ENCODE data around the gene OST4. TPM values are rescaled to one million over a fixed set of nuclear protein-coding genes. Genes with fewer than 3 reads are reported as not detected.

The OST4 gene
- total and polyA plus RNA-seq, 12 donors = 174 to 617 (median 402) TPM

DNA sequence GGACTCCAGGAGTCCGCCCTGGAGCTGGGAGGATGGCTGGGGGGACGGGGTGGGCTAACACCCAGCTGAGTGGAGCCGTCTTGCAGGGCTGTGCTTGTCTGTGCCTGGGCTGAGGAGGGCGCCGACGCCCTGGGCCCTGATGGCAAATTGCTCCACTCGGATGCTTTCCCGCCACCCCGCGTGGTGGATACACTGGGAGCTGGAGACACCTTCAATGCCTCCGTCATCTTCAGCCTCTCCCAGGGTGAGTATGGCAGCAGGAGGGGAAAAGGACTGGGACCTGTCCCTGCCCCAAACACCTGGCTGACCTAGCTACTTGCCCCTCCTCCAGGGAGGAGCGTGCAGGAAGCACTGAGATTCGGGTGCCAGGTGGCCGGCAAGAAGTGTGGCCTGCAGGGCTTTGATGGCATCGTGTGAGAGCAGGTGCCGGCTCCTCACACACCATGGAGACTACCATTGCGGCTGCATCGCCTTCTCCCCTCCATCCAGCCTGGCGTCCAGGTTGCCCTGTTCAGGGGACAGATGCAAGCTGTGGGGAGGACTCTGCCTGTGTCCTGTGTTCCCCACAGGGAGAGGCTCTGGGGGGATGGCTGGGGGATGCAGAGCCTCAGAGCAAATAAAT, 28.0 kb upstream of the OST4 start:
- intact Hi-C loops (cut with DNase I) = loop anchor here (2.0 to 10.0 kb wide), 3 partner anchors 91 to 203 kb away; partner anchors contain the start of gene DNAJC5G (in 2 of the 2)
- Histone ChIP-seq H3K27me3 (no peaks in the 10 kb centered on the region), H3K4me1 (replicated peaks in 1 of 2) (peaks cover 13 to 16% of the 10 kb centered on the region in 2 donors), H3K27ac (no peak overlapping the region), H3K9me3 (replicated peaks in 1 of 3) (no peaks in the 10 kb centered on the region), H3K4me3 (no peak overlapping the region), H3K36me3 (replicated peaks in 1 of 2) (no peaks in the 10 kb centered on the region)
- no peak for TF ChIP-seq POLR2A (IDR thresholded peaks at IDR 0.05)
- TF ChIP-seq, protein P1, sequence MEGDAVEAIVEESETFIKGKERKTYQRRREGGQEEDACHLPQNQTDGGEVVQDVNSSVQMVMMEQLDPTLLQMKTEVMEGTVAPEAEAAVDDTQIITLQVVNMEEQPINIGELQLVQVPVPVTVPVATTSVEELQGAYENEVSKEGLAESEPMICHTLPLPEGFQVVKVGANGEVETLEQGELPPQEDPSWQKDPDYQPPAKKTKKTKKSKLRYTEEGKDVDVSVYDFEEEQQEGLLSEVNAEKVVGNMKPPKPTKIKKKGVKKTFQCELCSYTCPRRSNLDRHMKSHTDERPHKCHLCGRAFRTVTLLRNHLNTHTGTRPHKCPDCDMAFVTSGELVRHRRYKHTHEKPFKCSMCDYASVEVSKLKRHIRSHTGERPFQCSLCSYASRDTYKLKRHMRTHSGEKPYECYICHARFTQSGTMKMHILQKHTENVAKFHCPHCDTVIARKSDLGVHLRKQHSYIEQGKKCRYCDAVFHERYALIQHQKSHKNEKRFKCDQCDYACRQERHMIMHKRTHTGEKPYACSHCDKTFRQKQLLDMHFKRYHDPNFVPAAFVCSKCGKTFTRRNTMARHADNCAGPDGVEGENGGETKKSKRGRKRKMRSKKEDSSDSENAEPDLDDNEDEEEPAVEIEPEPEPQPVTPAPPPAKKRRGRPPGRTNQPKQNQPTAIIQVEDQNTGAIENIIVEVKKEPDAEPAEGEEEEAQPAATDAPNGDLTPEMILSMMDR (IDR thresholded peaks at IDR 0.05) = no peak
- 91 to 94% (median 93%) methylated on average over 7 to 19 of the region's 19 CpGs for WGBS, 4 donors
- DNase-seq = peak in 1 of 7 donors; percentile 19

DNA sequence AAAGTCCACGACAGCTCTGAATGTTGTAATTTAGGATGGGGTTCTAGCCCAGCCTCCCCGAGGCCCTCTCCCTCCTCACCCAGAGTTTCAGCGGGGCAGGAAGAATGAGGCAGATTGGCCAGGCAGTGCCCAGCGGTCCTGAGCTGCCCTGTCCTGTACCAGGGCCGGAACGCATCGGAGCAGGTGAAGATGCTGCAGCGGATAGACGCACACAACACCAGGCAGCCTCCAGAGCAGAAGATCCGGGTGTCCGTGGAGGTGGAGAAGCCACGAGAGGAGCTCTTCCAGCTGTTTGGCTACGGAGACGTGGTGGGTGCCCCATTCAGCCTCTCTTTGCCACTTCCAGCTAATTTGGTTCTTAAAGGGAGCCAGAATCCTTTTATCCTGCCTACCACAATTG, 25.9 kb upstream of the OST4 start:
- WGBS, 4 donors = 88 to 96% (median 91%) methylated on average over 14 of the region's 14 CpGs
- intact Hi-C loops (cut with DNase I) = loop anchor here (5.0 to 10.0 kb wide), 2 partner anchors 177 to 205 kb away; partner anchors contain the start of gene DNAJC5G (in 2 of the 2)
- DNase-seq = no peak
- H3K36me3 ChIP-seq (replicated peaks in 1 of 2) = no peaks in the 10 kb centered on the region
- H3K27ac ChIP-seq = no peak overlapping the region
- no peaks in the 10 kb centered on the region for H3K9me3 ChIP-seq (replicated peaks in 1 of 3)
- H3K27me3 ChIP-seq = no peaks in the 10 kb centered on the region
- H3K4me3 ChIP-seq = no peak overlapping the region
- TF ChIP-seq POLR2A (IDR thresholded peaks at IDR 0.05) = no peak
- TF ChIP-seq, protein P1 (IDR thresholded peaks at IDR 0.05) = no peak
- peaks cover 13 to 25% of the 10 kb centered on the region in 2 donors for H3K4me1 ChIP-seq (replicated peaks in 1 of 2)

DNA sequence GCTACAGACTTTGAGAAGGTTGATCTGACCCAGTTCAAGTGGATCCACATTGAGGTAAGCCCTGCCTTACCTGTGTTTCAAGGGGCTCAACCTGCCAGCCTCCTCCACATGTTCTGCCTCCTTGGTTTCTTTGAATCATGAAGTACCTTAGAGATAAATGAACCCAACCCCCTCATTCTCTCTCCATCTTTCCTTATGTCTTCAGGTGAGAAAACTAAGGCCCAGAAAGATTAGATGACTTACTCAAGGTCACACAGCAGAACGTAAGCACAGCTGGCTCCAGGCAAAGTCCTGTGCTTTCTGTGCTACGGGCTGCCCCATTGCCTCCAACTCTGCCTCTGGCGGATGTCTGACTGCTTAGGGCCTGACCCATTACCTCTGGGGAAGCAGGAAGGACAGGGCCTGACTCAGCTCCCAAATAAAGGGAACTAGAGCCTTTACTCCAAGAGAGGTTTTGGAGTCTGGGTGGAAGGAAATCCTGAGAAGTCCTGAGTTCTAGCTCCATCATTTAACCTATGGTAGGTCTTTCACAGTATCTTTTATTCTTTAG, 25.4 kb upstream of the OST4 start:
- no peak for DNase-seq
- H3K27me3 ChIP-seq = no peaks in the 10 kb centered on the region
- H3K4me1 ChIP-seq (replicated peaks in 1 of 2) = peaks cover 13 to 26% of the 10 kb centered on the region in 2 donors
- no peaks in the 10 kb centered on the region for H3K9me3 ChIP-seq (replicated peaks in 1 of 3)
- H3K27ac ChIP-seq = peak overlapping the region in 2 of 5 donors; percentile 21 to 52
- 40 to 53% (median 49%) methylated on average over 1 to 3 of the region's 3 CpGs for WGBS, 4 donors
- no peaks in the 10 kb centered on the region for H3K36me3 ChIP-seq (replicated peaks in 1 of 2)
- no peak overlapping the region for H3K4me3 ChIP-seq
- TF ChIP-seq, protein P1 (IDR thresholded peaks at IDR 0.05) = no peak
- TF ChIP-seq POLR2A (IDR thresholded peaks at IDR 0.05) = no peak
- intact Hi-C loops (cut with DNase I) = loop anchor here (5.0 to 10.0 kb wide), 2 partner anchors 178 to 205 kb away; partner anchors contain the start of gene DNAJC5G (in 2 of the 2)

DNA sequence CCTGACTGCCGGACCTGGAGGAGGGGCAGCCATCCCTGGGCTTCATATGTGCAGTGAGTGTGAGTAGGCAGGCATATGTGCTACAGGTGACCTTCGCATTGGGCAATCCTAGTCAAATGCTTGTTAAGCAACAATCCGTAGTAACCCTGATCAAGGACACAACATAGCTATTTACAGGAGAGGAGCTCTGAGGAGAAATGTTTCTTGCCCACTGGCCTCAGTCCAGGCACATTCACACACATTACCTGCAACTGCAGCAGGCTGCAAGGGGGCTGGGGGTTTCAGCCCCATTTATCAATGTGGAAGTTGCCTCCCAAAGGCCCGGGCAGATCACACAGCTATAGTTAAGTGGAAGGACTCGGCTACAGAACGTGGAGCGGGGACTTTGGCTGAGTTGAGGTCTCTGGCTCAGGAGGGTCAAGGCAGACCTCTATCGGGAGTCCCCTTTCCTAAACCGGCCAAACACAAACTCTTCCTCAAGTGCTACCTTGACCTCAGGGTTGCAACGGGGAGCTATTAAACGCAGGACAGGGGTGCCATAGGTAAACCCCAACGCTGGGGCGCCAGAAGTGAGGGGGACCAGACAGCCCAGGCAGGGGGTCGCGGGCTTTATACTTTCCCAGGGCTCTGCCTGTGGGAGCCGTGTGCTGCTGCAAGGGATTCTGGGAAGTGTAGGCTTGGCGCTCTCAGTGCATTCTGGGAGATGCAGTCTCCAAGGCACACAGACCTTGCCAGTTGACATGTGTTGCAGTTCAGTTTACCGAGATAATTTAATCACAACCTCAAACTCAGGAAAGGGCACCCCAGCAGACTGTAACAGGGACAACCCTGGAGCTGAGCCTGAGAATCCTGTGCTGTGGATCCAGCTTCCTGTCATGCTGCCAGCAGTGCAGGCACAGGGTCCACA, 24.5 kb upstream of the OST4 start:
- peak; percentile 68 to 85 (median 76) for DNase-seq
- WGBS, 4 donors = 5 to 21% (median 17%) methylated on average over 7 to 18 of the region's 18 CpGs
- Histone ChIP-seq H3K4me3 (peak overlapping the region in 2 of 4 donors; percentile 5 to 41), H3K27me3 (no peaks in the 10 kb centered on the region), H3K27ac (peak overlapping the region in 3 of 5 donors; percentile 52 to 78 (median 58)), H3K36me3 (replicated peaks in 1 of 2) (no peaks in the 10 kb centered on the region), H3K4me1 (replicated peaks in 1 of 2) (peaks cover 13 to 26% of the 10 kb centered on the region in 2 donors), H3K9me3 (replicated peaks in 1 of 3) (no peaks in the 10 kb centered on the region)
- intact Hi-C loops (cut with DNase I) = loop anchor here (5.0 to 10.0 kb wide), 2 partner anchors 179 to 206 kb away; partner anchors contain the start of gene DNAJC5G (in 2 of the 2)
- TF ChIP-seq POLR2A (IDR thresholded peaks at IDR 0.05) = no peak
- TF ChIP-seq, protein P1 (IDR thresholded peaks at IDR 0.05) = no peak

Measured in adrenal gland (tissue), 12 donors.